ENCODE measurements around the gene NAA60.

Gene NAA60

DNA sequence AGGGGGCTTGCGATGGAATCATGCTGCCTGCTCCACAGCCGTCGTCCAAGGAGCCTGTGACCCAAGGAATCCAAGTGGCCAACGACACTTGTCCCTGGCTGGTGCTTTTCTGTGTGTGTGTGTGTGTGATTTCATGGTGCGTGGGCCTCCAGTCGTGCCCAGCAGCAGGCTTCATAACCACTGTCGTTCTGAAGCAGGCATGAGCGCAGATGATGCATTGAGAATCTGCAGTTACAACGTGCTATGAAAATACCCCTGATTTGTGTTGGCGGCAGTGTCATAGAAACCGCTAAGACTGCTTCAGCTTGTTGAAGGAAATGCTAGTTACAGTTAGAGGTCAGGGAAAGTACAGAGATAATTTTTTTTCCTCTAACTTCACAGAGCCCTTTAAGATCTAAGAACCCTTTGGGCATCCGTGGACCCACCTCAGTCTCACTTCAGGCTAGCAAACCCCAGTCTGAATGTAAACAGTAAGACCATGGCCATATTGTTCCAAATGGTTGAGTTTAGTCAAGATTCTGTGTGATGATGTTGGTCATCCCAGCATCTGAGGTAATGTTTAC, 36.3 kb downstream of the NAA60 start:
- 0 out of 2 replicates have a peak, but pooled peaks cover 4% of the 10 kb centered on the region for H3K79me2 ChIP-seq (ENCODE audit: insufficient read depth, low read length)
- H3K9me3 ChIP-seq (ENCODE audit: insufficient read depth, low read depth, low read length): no peaks in the 10 kb centered on the region
- H3F3A ChIP-seq (ENCODE audit: low read depth): no peaks in the 10 kb centered on the region
- no peak overlapping the region for H3K4me3 ChIP-seq (ENCODE audit: low read length, poor library complexity, severe bottlenecking)
- H3K27me3 ChIP-seq (ENCODE audit: insufficient read depth, low read length, poor library complexity, severe bottlenecking): no peaks in the 10 kb centered on the region
- TF ChIP-seq CTCF (conservative IDR thresholded peaks at IDR 0.05; ENCODE audit: low read length) (no peak), EZH2phosphoT487 (IDR thresholded peaks at IDR 0.05; ENCODE audit: borderline replicate concordance) (no peak)
- no peaks in the 10 kb centered on the region for H4K20me1 ChIP-seq (ENCODE audit: insufficient read depth, low read length, poor library complexity, severe bottlenecking)
- no peak overlapping the region for H3K9ac ChIP-seq (ENCODE audit: low read depth, low read length, poor library complexity, severe bottlenecking)
- H3K9me2 ChIP-seq (replicated peaks; ENCODE audit: low read depth, low read length): no peaks in the 10 kb centered on the region
- no peak overlapping the region for H2AFZ ChIP-seq (ENCODE audit: low read length)
- H3K4me1 ChIP-seq (ENCODE audit: insufficient read depth, low read length, poor library complexity, severe bottlenecking): no peaks in the 10 kb centered on the region
- H3K4me2 ChIP-seq (ENCODE audit: low read depth, low read length, poor library complexity, severe bottlenecking): no peak overlapping the region
- H3K36me3 ChIP-seq (ENCODE audit: insufficient read depth, low read length): peaks cover 30% of the 10 kb centered on the region; the same call in 1 of the 2 replicates

GRCh38 chr16:3480901-3481695, 37.6 kb downstream of the NAA60 start:
- H4K20me1 ChIP-seq (ENCODE audit: insufficient read depth, low read length, poor library complexity, severe bottlenecking): no peaks in the 10 kb centered on the region
- H3F3A ChIP-seq (ENCODE audit: low read depth): no peaks in the 10 kb centered on the region
- no peaks in the 10 kb centered on the region for H3K79me2 ChIP-seq (ENCODE audit: insufficient read depth, low read length)
- H3K9ac ChIP-seq (ENCODE audit: low read depth, low read length, poor library complexity, severe bottlenecking): no peak overlapping the region
- H3K4me1 ChIP-seq (ENCODE audit: insufficient read depth, low read length, poor library complexity, severe bottlenecking): no peaks in the 10 kb centered on the region
- TF ChIP-seq CTCF (conservative IDR thresholded peaks at IDR 0.05; ENCODE audit: low read length) (no peak), EZH2phosphoT487 (IDR thresholded peaks at IDR 0.05; ENCODE audit: borderline replicate concordance) (no peak)
- peaks cover 41% of the 10 kb centered on the region; the same call in 1 of the 2 replicates for H3K36me3 ChIP-seq (ENCODE audit: insufficient read depth, low read length)
- H3K9me3 ChIP-seq (ENCODE audit: insufficient read depth, low read depth, low read length): no peaks in the 10 kb centered on the region
- H3K27me3 ChIP-seq (ENCODE audit: insufficient read depth, low read length, poor library complexity, severe bottlenecking): no peaks in the 10 kb centered on the region
- H2AFZ ChIP-seq (ENCODE audit: low read length): no peak overlapping the region
- H3K4me3 ChIP-seq (ENCODE audit: low read length, poor library complexity, severe bottlenecking): no peak overlapping the region
- H3K9me2 ChIP-seq (replicated peaks; ENCODE audit: low read depth, low read length): no peaks in the 10 kb centered on the region
- no peak overlapping the region for H3K4me2 ChIP-seq (ENCODE audit: low read depth, low read length, poor library complexity, severe bottlenecking)

- Histone ChIP-seq H3F3A (ENCODE audit: low read depth) (no peaks in the 10 kb centered on the region), H4K20me1 (ENCODE audit: insufficient read depth, low read length, poor library complexity, severe bottlenecking) (no peaks in the 10 kb centered on the region), H3K9me3 (ENCODE audit: insufficient read depth, low read depth, low read length) (no peaks in the 10 kb centered on the region), H3K4me3 (ENCODE audit: low read length, poor library complexity, severe bottlenecking) (no peak overlapping the region), H3K9me2 (replicated peaks; ENCODE audit: low read depth, low read length) (no peaks in the 10 kb centered on the region), H3K79me2 (ENCODE audit: insufficient read depth, low read length) (no peaks in the 10 kb centered on the region), H2AFZ (ENCODE audit: low read length) (no peak overlapping the region), H3K9ac (ENCODE audit: low read depth, low read length, poor library complexity, severe bottlenecking) (no peak overlapping the region), H3K27me3 (ENCODE audit: insufficient read depth, low read length, poor library complexity, severe bottlenecking) (no peaks in the 10 kb centered on the region), H3K36me3 (ENCODE audit: insufficient read depth, low read length) (peaks cover 41% of the 10 kb centered on the region; the same call in 1 of the 2 replicates), H3K4me2 (ENCODE audit: low read depth, low read length, poor library complexity, severe bottlenecking) (no peak overlapping the region), H3K4me1 (ENCODE audit: insufficient read depth, low read length, poor library complexity, severe bottlenecking) (no peaks in the 10 kb centered on the region)
- no peak for TF ChIP-seq EZH2phosphoT487 (IDR thresholded peaks at IDR 0.05; ENCODE audit: borderline replicate concordance)
- no peak for TF ChIP-seq CTCF (conservative IDR thresholded peaks at IDR 0.05; ENCODE audit: low read length)
These were observed 38.5 kb downstream of the NAA60 start for GRCh38 chr16:3481696-3482658.

Data from Loucy (cell line).